T-cell (primary cell): ENCODE data around the gene GBP2. TPM values are rescaled to one million over a fixed set of nuclear protein-coding genes. Genes with fewer than 3 reads are reported as not detected.

Experiments used
- ATAC-seq, 4 experiments: fragments of 200-7000 bp in 3 of 4; fragments of 150-1000 bp in 1 of 4; cut with Tn5 transposase; replicated peaks in 1 of 4; 1 replicate in 3 of 4; 2 replicates in 1 of 4; pipeline ENCODE4 v1.10.0; 2021; ENCODE audit warnings: moderate library complexity in 3 of 4, mild to moderate bottlenecking in 2 of 4, moderate number of reproducible peaks in 1 of 4
- CTCF ChIA-PET, 2 donors: fragments of 300-600 bp; sonication (Branson Sonifier 250); formaldehyde crosslinking; loops; one replicate each; lab custom pipeline; 2022; ENCODE audit warnings: antibody characterized with exemption in 2 of 2; lab: Charles Lee
- POLR2A ChIA-PET, 2 donors: fragments of 300-600 bp; sonication (Branson Sonifier 250); formaldehyde crosslinking; loops; one replicate each; lab custom pipeline; 2022; ENCODE audit warnings: antibody characterized with exemption in 2 of 2; lab: Charles Lee
- DNase-seq, 35 experiments: peaks; one replicate each; pipeline versions ENCODE4 v3.0.0 to v3.0.0-alpha.2; 2013 to 2023
- H3K27ac ChIP-seq: one replicate; pipeline ENCODE4 v1.5.1; 2013; ENCODE audit warnings: low read length
- H3K27me3 ChIP-seq, 2 experiments: replicated peaks in 1 of 2; 1 replicate in 1 of 2; 2 replicates in 1 of 2; pipeline versions ENCODE4 v1.6.1 to v1.7.0; 2013; ENCODE audit warnings: low read length in 1 of 2, mixed read lengths in 1 of 2; ENCODE audit not compliant: control insufficient read depth in 2 of 2, insufficient read depth in 2 of 2; ENCODE audit errors: extremely low read depth in 1 of 2
- H3K36me3 ChIP-seq, 2 donors: 1 replicate in 1 of 2; 2 replicates in 1 of 2; pipeline versions ENCODE4 v1.6.1 to v1.7.0; 2013; ENCODE audit warnings: low read length in 1 of 2; ENCODE audit not compliant: control insufficient read depth in 2 of 2, insufficient read depth in 1 of 2; ENCODE audit errors: extremely low read depth in 1 of 2
- H3K4me1 ChIP-seq, 2 experiments: 1 replicate in 1 of 2; 2 replicates in 1 of 2; pipeline versions ENCODE4 v1.6.1 to v1.7.0; 2013; ENCODE audit warnings: low read length in 2 of 2, mixed read lengths in 1 of 2; ENCODE audit not compliant: insufficient read depth in 2 of 2, control insufficient read depth in 1 of 2; ENCODE audit errors: extremely low read depth in 1 of 2
- H3K4me3 ChIP-seq, 2 donors: 1 replicate in 1 of 2; 2 replicates in 1 of 2; pipeline versions ENCODE4 v1.5.1 to v1.7.0; 2013; ENCODE audit warnings: mild to moderate bottlenecking in 2 of 2, low read length in 1 of 2, moderate library complexity in 1 of 2; ENCODE audit not compliant: control insufficient read depth in 1 of 2; ENCODE audit errors: extremely low read depth in 1 of 2
- H3K9me3 ChIP-seq: 2 replicates; pipeline ENCODE4 v1.7.0; 2013
- H3K27ac Mint-ChIP-seq, 2 donors: one replicate each; pipeline ENCODE4 v1.8.0; 2020 to 2021; ENCODE audit warnings: mild to moderate bottlenecking in 2 of 2, mixed read lengths in 2 of 2
- H3K27me3 Mint-ChIP-seq, 2 donors: one replicate each; pipeline ENCODE4 v1.8.0; 2021 to 2022; ENCODE audit warnings: mixed read lengths in 2 of 2
- H3K36me3 Mint-ChIP-seq: one replicate; pipeline ENCODE4 v1.8.0; 2021; ENCODE audit warnings: mixed read lengths
- H3K4me1 Mint-ChIP-seq, 3 donors: one replicate each; pipeline ENCODE4 v1.8.0; 2020 to 2022; ENCODE audit warnings: mixed read lengths in 3 of 3, mild to moderate bottlenecking in 1 of 3
- H3K4me3 Mint-ChIP-seq, 3 donors: one replicate each; pipeline ENCODE4 v1.8.0; 2020 to 2022; ENCODE audit warnings: mild to moderate bottlenecking in 3 of 3, mixed read lengths in 3 of 3, moderate library complexity in 3 of 3
- H3K9me3 Mint-ChIP-seq, 3 donors: one replicate each; pipeline ENCODE4 v1.8.0; 2020 to 2022; ENCODE audit warnings: mixed read lengths in 3 of 3
- WGBS: methylation state at CpG from one replicate; pipeline ENCODE4 v1.1.5; 2013; ENCODE audit warnings: missing lambda C conversion rate; ENCODE audit not compliant: insufficient coverage; 5-methylcytosine and 5-hydroxymethylcytosine counted together
- total RNA-seq, 35 experiments: library from RNA in 6 of 35; stranded (reverse) in 6 of 35; fragments of 120-200 nt in 1 of 35; gene quantifications; one replicate each; pipeline versions ENCODE4 v1.2.1 to v1.2.4 and lab custom pipeline; 2013 to 2026

The GBP2 gene, protein sequence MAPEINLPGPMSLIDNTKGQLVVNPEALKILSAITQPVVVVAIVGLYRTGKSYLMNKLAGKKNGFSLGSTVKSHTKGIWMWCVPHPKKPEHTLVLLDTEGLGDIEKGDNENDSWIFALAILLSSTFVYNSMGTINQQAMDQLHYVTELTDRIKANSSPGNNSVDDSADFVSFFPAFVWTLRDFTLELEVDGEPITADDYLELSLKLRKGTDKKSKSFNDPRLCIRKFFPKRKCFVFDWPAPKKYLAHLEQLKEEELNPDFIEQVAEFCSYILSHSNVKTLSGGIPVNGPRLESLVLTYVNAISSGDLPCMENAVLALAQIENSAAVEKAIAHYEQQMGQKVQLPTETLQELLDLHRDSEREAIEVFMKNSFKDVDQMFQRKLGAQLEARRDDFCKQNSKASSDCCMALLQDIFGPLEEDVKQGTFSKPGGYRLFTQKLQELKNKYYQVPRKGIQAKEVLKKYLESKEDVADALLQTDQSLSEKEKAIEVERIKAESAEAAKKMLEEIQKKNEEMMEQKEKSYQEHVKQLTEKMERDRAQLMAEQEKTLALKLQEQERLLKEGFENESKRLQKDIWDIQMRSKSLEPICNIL
- total RNA-seq (100 to 1,000 TPM in 4 of 5 donors, 10 to 100 TPM in 1; 82.2 to 226 (median 186) TPM), total RNA-seq (lab: John Stamatoyannopoulos, UW) (201 to 1,939 (median 469) reads per million in 29 experiments)
- 201 TPM for total RNA-seq (2013)

DNA sequence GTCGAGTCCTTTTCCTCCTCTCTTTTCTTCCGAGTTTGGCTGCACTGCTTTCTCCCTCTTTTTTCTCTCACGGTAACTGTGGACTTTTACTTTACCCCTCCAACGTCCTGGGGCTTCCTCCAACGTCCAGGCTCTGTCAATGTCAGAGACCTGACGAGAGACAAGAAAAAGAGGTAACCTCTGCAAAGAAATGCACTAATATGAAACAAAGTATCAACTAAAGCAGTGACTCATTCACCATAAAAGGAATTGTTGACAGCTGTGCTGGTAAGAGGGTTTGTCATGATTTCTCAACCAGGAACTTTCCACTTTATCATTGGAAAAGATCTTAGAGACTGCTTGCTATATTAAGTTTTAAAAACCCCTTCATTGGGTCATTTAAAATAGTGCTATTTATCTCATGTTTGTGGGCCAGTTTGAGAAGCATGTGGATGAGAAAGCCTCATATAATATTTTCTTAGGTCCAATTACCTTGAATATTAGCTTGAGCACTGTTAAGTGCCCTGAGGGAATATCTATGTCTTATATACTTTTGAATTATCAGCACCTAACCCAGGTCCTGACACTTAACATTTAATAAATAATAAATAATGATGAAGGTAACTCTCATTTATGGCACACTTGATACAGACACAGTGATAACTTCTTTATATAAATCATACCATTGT is at the start of gene GBP2:
TSS of gene GBP2 (minus strand) at position 202 of the 668 bp plus-strand sequence. CDS start 4,148 bp downstream, outside the sequence.
- Histone ChIP-seq H3K27me3 (no peaks in the 10 kb centered on the region), H3K36me3 (peaks cover 2 to 8% of the 10 kb centered on the region in 2 donors), H3K4me1 (peaks cover 33 to 38% of the 10 kb centered on the region in 2 experiments), H3K27ac (peak within 1 kb of the TSS; percentile 74), H3K4me3 (peak within 1 kb of the TSS; percentile 77 to 94), H3K9me3 (no peaks in the 10 kb centered on the region)
- ChIA-PET CTCF (interaction anchor here (0.9 to 2.0 kb wide), 9 partner anchors 8 to 232 kb away, joined by 3 to 7 read pairs (median 5); no protein-coding TSS in a partner anchor), POLR2A (interaction anchor here (0.6 to 1.2 kb wide), 7 partner anchors 15 to 485 kb away, joined by 3 to 8 read pairs (median 4); partner anchors contain the start of gene GBP5 (in 1 of the 2))
- Mint-ChIP-seq H3K4me3 (peak within 1 kb of the TSS; percentile 92 to 100 (median 94)), H3K27ac (peak within 1 kb of the TSS; percentile 98 to 100), H3K36me3 (peaks cover 24% of the 10 kb centered on the region), H3K9me3 (no peaks in the 10 kb centered on the region), H3K4me1 (peaks cover 57 to 66% (median 65%) of the 10 kb centered on the region in 3 donors), H3K27me3 (no peaks in the 10 kb centered on the region)
- ATAC-seq, result peak; percentile 78 to 86 (median 83)
- WGBS, result 0% methylated on average over 2 of the region's 6 CpGs
- DNase-seq, result peak in 7 of 35 experiments; percentile 4 to 63 (median 24)

DNA sequence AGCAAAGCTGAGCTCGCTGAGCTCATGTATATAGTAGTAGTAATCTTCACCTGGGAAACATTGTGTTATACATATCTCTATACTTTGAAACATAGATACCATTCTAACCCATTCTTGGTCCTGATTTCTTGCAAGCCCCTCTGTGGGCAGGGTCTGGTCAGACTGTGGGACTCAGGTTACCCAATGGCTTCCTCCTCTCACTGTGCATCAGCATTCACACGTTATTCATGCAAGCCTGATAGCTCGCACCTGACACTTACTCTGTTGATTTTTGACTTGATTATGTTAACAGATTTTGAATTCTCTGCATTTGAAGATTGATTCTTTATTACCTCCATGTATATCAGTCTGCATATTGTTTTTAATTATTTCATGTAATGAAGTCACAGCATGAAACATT is 48.6 kb upstream of the GBP2 start:
- H3K4me3 Mint-ChIP-seq, result no peak overlapping the region
- no peak overlapping the region for H3K27ac ChIP-seq
- H3K9me3 ChIP-seq, result no peaks in the 10 kb centered on the region
- no peak overlapping the region for H3K27ac Mint-ChIP-seq
- POLR2A ChIA-PET, result no interaction called here
- H3K4me1 Mint-ChIP-seq, result peaks cover 4 to 12% (median 5%) of the 10 kb centered on the region in 3 donors
- peaks cover 0 to 3% (median 2%) of the 10 kb centered on the region in 3 donors for H3K9me3 Mint-ChIP-seq
- no peak for ATAC-seq
- H3K36me3 Mint-ChIP-seq, result no peaks in the 10 kb centered on the region
- no peaks in the 10 kb centered on the region for H3K36me3 ChIP-seq
- no peaks in the 10 kb centered on the region for H3K27me3 ChIP-seq
- H3K4me3 ChIP-seq, result no peak overlapping the region
- CTCF ChIA-PET, result no interaction called here
- no peak for DNase-seq
- no peaks in the 10 kb centered on the region for H3K4me1 ChIP-seq
- no peaks in the 10 kb centered on the region for H3K27me3 Mint-ChIP-seq
- WGBS, result no CpG with 5 or more reads among the region's 3 CpGs

DNA sequence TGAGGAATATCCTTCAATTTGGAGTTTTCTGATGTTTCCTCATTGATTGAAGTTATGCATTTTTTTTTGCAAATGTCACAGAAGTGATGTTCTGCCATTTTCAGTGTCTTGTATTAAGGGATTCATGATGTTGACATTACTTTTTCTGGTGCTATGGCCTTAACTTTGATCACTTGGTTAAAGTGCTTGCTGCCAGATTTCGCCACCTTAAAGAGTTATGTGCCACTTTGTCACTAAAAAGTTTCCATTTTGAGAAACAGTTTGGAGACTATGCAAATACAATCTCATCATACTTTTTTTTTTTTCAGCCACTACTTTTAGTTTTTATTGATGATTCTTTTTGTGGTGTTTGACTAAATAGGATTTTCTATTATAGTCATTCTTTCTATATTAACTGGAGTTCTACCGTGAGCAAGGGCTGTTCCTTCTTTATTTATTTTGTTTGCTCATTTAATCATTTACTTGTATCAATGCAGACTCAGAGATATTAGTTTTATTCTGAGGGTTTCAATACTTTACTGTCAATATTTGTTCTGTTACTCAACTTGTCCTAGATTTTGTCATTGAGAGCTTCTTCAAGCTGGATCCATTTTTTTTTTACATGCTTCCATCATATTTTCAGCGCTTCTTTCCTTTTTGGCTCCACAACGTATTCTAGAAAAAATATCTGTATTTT is 46.7 kb upstream of the GBP2 start:
- H3K9me3 Mint-ChIP-seq, result peaks cover 0 to 3% (median 2%) of the 10 kb centered on the region in 3 donors
- H3K4me1 Mint-ChIP-seq, result peaks cover 4 to 12% (median 5%) of the 10 kb centered on the region in 3 donors
- ChIA-PET POLR2A (no interaction called here), CTCF (no interaction called here)
- no peaks in the 10 kb centered on the region for H3K4me1 ChIP-seq
- H3K27me3 ChIP-seq, result no peaks in the 10 kb centered on the region
- WGBS, result no CpG with 5 or more reads among the region's 4 CpGs
- no peaks in the 10 kb centered on the region for H3K36me3 Mint-ChIP-seq
- H3K4me3 Mint-ChIP-seq, result no peak overlapping the region
- no peak overlapping the region for H3K27ac ChIP-seq
- no peak overlapping the region for H3K27ac Mint-ChIP-seq
- no peaks in the 10 kb centered on the region for H3K9me3 ChIP-seq
- DNase-seq, result no peak
- ATAC-seq, result no peak
- no peak overlapping the region for H3K4me3 ChIP-seq
- no peaks in the 10 kb centered on the region for H3K27me3 Mint-ChIP-seq
- no peaks in the 10 kb centered on the region for H3K36me3 ChIP-seq

DNA sequence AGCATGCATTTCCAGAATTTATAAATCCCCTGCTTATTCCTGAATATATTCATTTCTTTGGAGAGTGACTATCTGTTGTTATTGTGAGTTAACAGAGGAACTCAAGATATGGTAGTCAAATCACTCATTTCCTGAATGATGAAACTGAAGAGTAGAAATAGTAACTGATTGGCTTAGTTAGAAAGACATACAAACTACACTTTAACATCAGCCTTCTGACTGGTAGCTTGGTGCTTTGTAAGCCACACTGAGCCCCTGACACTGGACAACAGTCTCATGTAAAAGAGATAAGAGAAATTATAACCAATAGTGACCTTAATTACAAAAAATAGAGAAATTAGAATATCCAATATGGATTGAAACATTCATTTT is 45.1 kb upstream of the GBP2 start:
- ChIA-PET CTCF (no interaction called here), POLR2A (interaction anchor here in 1 of 2 donors (0.5 kb wide), 1 partner anchor 54 kb away, joined by 5 read pairs; no protein-coding TSS in a partner anchor)
- H3K27ac ChIP-seq, result no peak overlapping the region
- no peaks in the 10 kb centered on the region for H3K4me1 ChIP-seq
- H3K9me3 Mint-ChIP-seq, result peaks cover 0 to 3% (median 2%) of the 10 kb centered on the region in 3 donors
- H3K36me3 Mint-ChIP-seq, result no peaks in the 10 kb centered on the region
- no peak overlapping the region for H3K27ac Mint-ChIP-seq
- no peak overlapping the region for H3K4me3 ChIP-seq
- H3K4me3 Mint-ChIP-seq, result no peak overlapping the region
- no peak for DNase-seq
- H3K27me3 ChIP-seq, result no peaks in the 10 kb centered on the region
- no peaks in the 10 kb centered on the region for H3K9me3 ChIP-seq
- no peaks in the 10 kb centered on the region for H3K27me3 Mint-ChIP-seq
- peaks cover 0 to 5% (median 0%) of the 10 kb centered on the region in 3 donors for H3K4me1 Mint-ChIP-seq
- ATAC-seq, result no peak
- no peaks in the 10 kb centered on the region for H3K36me3 ChIP-seq

DNA sequence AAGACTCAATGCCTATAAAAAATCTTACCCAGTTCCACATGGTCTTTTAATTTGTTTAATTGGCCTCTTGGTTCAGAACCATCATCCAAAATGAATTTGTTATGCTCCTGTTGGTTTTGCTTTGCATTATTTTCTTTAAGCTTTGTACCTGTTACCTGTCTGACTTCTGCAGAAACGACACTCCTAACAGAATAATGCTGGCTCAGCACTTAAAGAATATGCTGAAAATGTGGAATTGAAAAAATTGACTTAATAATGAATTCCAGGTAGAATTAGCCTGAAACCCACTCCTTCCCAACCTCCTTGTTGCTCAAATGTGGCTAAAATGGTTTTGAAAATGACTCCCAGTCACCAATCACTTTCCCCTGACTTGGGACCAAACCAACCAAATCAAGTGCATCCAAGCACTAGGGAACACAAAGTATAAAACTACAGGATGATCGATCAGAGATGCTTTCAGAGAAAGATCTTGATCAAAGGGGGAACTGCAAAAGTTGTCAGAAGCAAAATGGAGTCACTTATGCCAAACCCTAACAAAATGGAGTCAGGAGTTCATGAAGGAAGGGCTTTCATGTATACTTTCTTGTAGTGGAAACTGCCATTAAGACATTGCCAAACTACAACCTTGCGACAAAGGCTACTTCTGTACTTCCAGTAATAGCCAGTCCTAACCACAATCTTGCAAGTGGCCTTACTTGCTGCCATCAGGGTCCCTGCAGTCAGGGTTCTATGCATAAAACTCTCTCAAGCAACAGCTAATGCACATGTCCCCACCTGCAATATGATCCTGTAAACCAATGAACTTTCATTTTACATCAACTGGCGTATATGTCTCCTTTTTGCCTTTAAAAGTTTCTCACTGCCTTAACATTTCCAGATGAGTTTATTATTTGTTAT is 44.5 kb upstream of the GBP2 start:
- Histone ChIP-seq H3K36me3 (no peaks in the 10 kb centered on the region), H3K4me3 (no peak overlapping the region), H3K4me1 (no peaks in the 10 kb centered on the region), H3K27me3 (no peaks in the 10 kb centered on the region), H3K27ac (no peak overlapping the region), H3K9me3 (no peaks in the 10 kb centered on the region)
- ATAC-seq (no peak), DNase-seq (no peak)
- H3K9me3 Mint-ChIP-seq, result peaks cover 0 to 3% (median 2%) of the 10 kb centered on the region in 3 donors
- WGBS, result no CpG with 5 or more reads among the region's 4 CpGs
- no peak overlapping the region for H3K27ac Mint-ChIP-seq
- H3K4me1 Mint-ChIP-seq, result peaks cover 0 to 5% (median 0%) of the 10 kb centered on the region in 3 donors
- no peak overlapping the region for H3K4me3 Mint-ChIP-seq
- no peaks in the 10 kb centered on the region for H3K27me3 Mint-ChIP-seq
- H3K36me3 Mint-ChIP-seq, result no peaks in the 10 kb centered on the region
- CTCF ChIA-PET, result no interaction called here
- POLR2A ChIA-PET, result no interaction called here
